ENCODE data around the gene SPATS2.

The SPATS2 gene

GRCh38 chr12:49346659-49347310 lies 20.5 kb upstream of the SPATS2 start, which contains the start of gene DNAJC22:
Gene DNAJC22 (plus strand): TSS chr12:49346888. CDS start chr12:49348873, 1,985 bp downstream.
- DNase-seq (ENCODE audit: low read depth) = no peak
- peak within 1 kb of the TSS; percentile 44 for H3K4me3 ChIP-seq (ENCODE audit: low read depth, low read length)
- no peak for TF ChIP-seq CTCF (IDR thresholded peaks at IDR 0.05; ENCODE audit: control insufficient read depth, extremely low read depth, insufficient read depth)

GRCh38 chr12:49347311-49348193 lies 19.7 kb upstream of the SPATS2 start:
- H3K4me3 ChIP-seq (ENCODE audit: low read depth, low read length) = peak overlapping the region; percentile 44
- peak; percentile 94 for TF ChIP-seq CTCF (IDR thresholded peaks at IDR 0.05; ENCODE audit: control insufficient read depth, extremely low read depth, insufficient read depth)
- peak; percentile 58 for DNase-seq (ENCODE audit: low read depth)

- no peak overlapping the region for H3K4me3 ChIP-seq (ENCODE audit: low read depth, low read length)
- DNase-seq (ENCODE audit: low read depth) = no peak
- TF ChIP-seq CTCF (IDR thresholded peaks at IDR 0.05; ENCODE audit: control insufficient read depth, extremely low read depth, insufficient read depth) = no peak
Observed at GRCh38 chr12:49348781-49349180, 18.5 kb upstream of the SPATS2 start.

- no peak overlapping the region for H3K4me3 ChIP-seq (ENCODE audit: low read depth, low read length)
- no peak for DNase-seq (ENCODE audit: low read depth)
- TF ChIP-seq CTCF (IDR thresholded peaks at IDR 0.05; ENCODE audit: control insufficient read depth, extremely low read depth, insufficient read depth) = no peak
Observed at GRCh38 chr12:49349266-49349665, 18.0 kb upstream of the SPATS2 start.

GRCh38 chr12:49352351-49352750 lies 14.9 kb upstream of the SPATS2 start:
- no peak for TF ChIP-seq CTCF (IDR thresholded peaks at IDR 0.05; ENCODE audit: control insufficient read depth, extremely low read depth, insufficient read depth)
- DNase-seq (ENCODE audit: low read depth) = no peak
- no peak overlapping the region for H3K4me3 ChIP-seq (ENCODE audit: low read depth, low read length)

GRCh38 chr12:49355913-49356312 lies 11.3 kb upstream of the SPATS2 start:
- H3K4me3 ChIP-seq (ENCODE audit: low read depth, low read length) = no peak overlapping the region
- TF ChIP-seq CTCF (IDR thresholded peaks at IDR 0.05; ENCODE audit: control insufficient read depth, extremely low read depth, insufficient read depth) = no peak
- no peak for DNase-seq (ENCODE audit: low read depth)

Measured in LNCaP clone FGC (cell line).